CD14-positive monocyte (primary cell): ENCODE data around the gene XRCC4. TPM values are rescaled to one million over a fixed set of nuclear protein-coding genes. Genes with fewer than 3 reads are reported as not detected.

Experiments
- DNase-seq, 3 donors: peaks; one replicate each; pipeline ENCODE4 v3.0.0-alpha.2; 2011 to 2022
- H2AFZ ChIP-seq: 2 replicates; pipeline ENCODE4 v1.6.0; 2012; ENCODE audit warnings: mild to moderate bottlenecking, low read depth, low read length, inconsistent platforms; ENCODE audit not compliant: insufficient read depth, poor library complexity, severe bottlenecking
- H3K27ac ChIP-seq, 2 donors: 1 replicate in 1 of 2; 2 replicates in 1 of 2; pipeline ENCODE4 v1.5.1; 2012 to 2013; ENCODE audit warnings: low read length in 2 of 2, control low read depth in 1 of 2, inconsistent platforms in 1 of 2, low read depth in 1 of 2, mild to moderate bottlenecking in 1 of 2
- H3K27me3 ChIP-seq, 2 donors: one replicate each; pipeline versions ENCODE4 v1.6.0 to v1.6.1; 2011 to 2013; ENCODE audit warnings: low read length in 2 of 2; ENCODE audit not compliant: control insufficient read depth in 2 of 2, insufficient read depth in 2 of 2
- H3K36me3 ChIP-seq, 2 donors: replicated peaks in 1 of 2; 1 replicate in 1 of 2; 2 replicates in 1 of 2; pipeline versions ENCODE4 v1.5.1 to v1.6.1; 2012 to 2013; ENCODE audit warnings: low read length in 2 of 2, control low read depth in 1 of 2, inconsistent platforms in 1 of 2, mild to moderate bottlenecking in 1 of 2; ENCODE audit not compliant: insufficient read depth in 2 of 2, control insufficient read depth in 1 of 2
- H3K4me1 ChIP-seq, 2 donors: 1 replicate in 1 of 2; 2 replicates in 1 of 2; pipeline versions ENCODE4 v1.5.1 to v1.6.1; 2012 to 2013; ENCODE audit warnings: low read length in 2 of 2, control low read depth in 1 of 2, inconsistent platforms in 1 of 2, mild to moderate bottlenecking in 1 of 2, moderate library complexity in 1 of 2; ENCODE audit not compliant: insufficient read depth in 2 of 2, control insufficient read depth in 1 of 2
- H3K4me2 ChIP-seq: replicated peaks from 2 replicates; pipeline ENCODE3; 2012; ENCODE audit warnings: low read length, moderate library complexity, mild to moderate bottlenecking; ENCODE audit not compliant: poor library complexity, severe bottlenecking; ENCODE audit errors: extremely low read depth
- H3K4me3 ChIP-seq, 3 experiments: fragments of 200-600 bp in 1 of 3; sonication (generic) in 1 of 3; replicated peaks in 1 of 3; 1 replicate in 2 of 3; 2 replicates in 1 of 3; pipeline ENCODE4 v1.5.1; 2011 to 2013; ENCODE audit warnings: low read length in 3 of 3, mild to moderate bottlenecking in 3 of 3, control low read depth in 2 of 3, low read depth in 2 of 3, inconsistent platforms in 1 of 3, moderate library complexity in 1 of 3
- H3K79me2 ChIP-seq: 2 replicates; pipeline ENCODE4 v1.6.0; 2012; ENCODE audit warnings: mild to moderate bottlenecking, control low read depth, inconsistent platforms, low read length, moderate library complexity; ENCODE audit not compliant: insufficient read depth
- H3K9ac ChIP-seq: 2 replicates; pipeline ENCODE4 v1.6.0; 2017; ENCODE audit warnings: low read length, mild to moderate bottlenecking; ENCODE audit not compliant: insufficient read depth, poor library complexity, severe bottlenecking
- H3K9me3 ChIP-seq, 2 donors: replicated peaks in 1 of 2; 1 replicate in 1 of 2; 2 replicates in 1 of 2; pipeline versions ENCODE4 v1.5.1 to v1.6.1; 2012 to 2013; ENCODE audit warnings: low read length in 2 of 2, control low read depth in 1 of 2; ENCODE audit not compliant: control insufficient read depth in 1 of 2, insufficient read depth in 1 of 2
- H4K20me1 ChIP-seq: 2 replicates; pipeline ENCODE4 v1.6.0; 2012; ENCODE audit warnings: mild to moderate bottlenecking, low read length, control low read depth, moderate library complexity; ENCODE audit not compliant: insufficient read depth
- H3K27ac Mint-ChIP-seq, 7 donors: one replicate each; pipeline ENCODE4 v1.8.0; 2020; ENCODE audit warnings: mild to moderate bottlenecking in 7 of 7, mixed read lengths in 7 of 7, moderate library complexity in 6 of 7, inconsistent platforms in 2 of 7
- H3K27me3 Mint-ChIP-seq, 3 donors: one replicate each; pipeline ENCODE4 v1.8.0; 2021 to 2022; ENCODE audit warnings: low read depth in 3 of 3, mild to moderate bottlenecking in 3 of 3, mixed read lengths in 3 of 3, moderate library complexity in 3 of 3, inconsistent platforms in 1 of 3
- H3K36me3 Mint-ChIP-seq, 2 donors: one replicate each; pipeline ENCODE4 v1.8.0; 2020; ENCODE audit warnings: mixed read lengths in 2 of 2, inconsistent platforms in 1 of 2, mild to moderate bottlenecking in 1 of 2
- H3K4me1 Mint-ChIP-seq: one replicate; pipeline ENCODE4 v1.8.0; 2020; ENCODE audit warnings: mild to moderate bottlenecking, mixed read lengths
- H3K4me3 Mint-ChIP-seq, 2 donors: one replicate each; pipeline ENCODE4 v1.8.0; 2020; ENCODE audit warnings: mild to moderate bottlenecking in 2 of 2, mixed read lengths in 2 of 2, moderate library complexity in 1 of 2
- H3K9me3 Mint-ChIP-seq, 7 donors: one replicate each; pipeline ENCODE4 v1.8.0; 2020 to 2022; ENCODE audit warnings: mixed read lengths in 7 of 7, mild to moderate bottlenecking in 6 of 7, moderate library complexity in 6 of 7, inconsistent platforms in 2 of 7
- WGBS: methylation state at CpG from one replicate; pipeline ENCODE4 v1.1.5; 2013; ENCODE audit warnings: missing lambda C conversion rate; ENCODE audit not compliant: insufficient coverage; 5-methylcytosine and 5-hydroxymethylcytosine counted together
- intact Hi-C, 2 donors: fragments of 100-400 bp; cut with micrococcal nuclease; formaldehyde crosslinking; loops; one replicate each; pipeline versions ENCODE4 v1.15.0 to v1.15.1; 2023
- polyA plus RNA-seq, 3 donors: library from polyadenylated mRNA; depleted of rRNA in 1 of 3; unstranded in 2 of 3; stranded (reverse) in 1 of 3; fragments of 300-500 nt in 2 of 3; fragments of >200 nt in 1 of 3; fragmentation: Illumina TruSeq in 2 of 3; gene quantifications; 1 replicate in 2 of 3; 2 replicates in 1 of 3; pipeline ENCODE4 v1.2.3, GENCODE V29; 2012 to 2021
- TF ChIP-seq, protein P1 (sequence below): fragments of 200-600 bp; IDR thresholded peaks from one replicate; pipeline ENCODE4 v1.8.0; 2022; ENCODE audit warnings: antibody characterized with exemption, mild to moderate bottlenecking

XRCC4 gene
- polyA plus RNA-seq, 3 donors: 4.0 to 21.8 (median 16.3) TPM

DNA sequence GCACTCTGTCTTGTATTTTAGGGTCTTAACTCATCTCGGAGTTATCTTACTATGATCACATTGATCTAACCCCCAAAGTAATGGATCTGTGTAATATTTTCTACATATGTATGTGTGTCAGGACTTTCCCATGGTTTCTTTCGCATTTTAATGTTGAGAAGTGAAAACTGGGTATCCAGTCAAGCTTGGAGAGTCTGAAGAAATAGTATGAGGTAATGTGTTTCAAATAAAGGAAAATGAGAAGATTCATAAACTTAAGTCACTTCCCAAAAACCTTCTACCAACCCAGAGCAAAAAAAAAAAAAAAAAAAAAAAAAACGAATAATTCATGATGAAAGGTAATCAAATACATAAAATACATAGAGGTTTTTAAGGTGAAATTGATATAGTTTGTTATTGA lies 206.4 kb downstream of the XRCC4 start:
- no peaks in the 10 kb centered on the region for H3K36me3 ChIP-seq
- TF ChIP-seq, protein P1, sequence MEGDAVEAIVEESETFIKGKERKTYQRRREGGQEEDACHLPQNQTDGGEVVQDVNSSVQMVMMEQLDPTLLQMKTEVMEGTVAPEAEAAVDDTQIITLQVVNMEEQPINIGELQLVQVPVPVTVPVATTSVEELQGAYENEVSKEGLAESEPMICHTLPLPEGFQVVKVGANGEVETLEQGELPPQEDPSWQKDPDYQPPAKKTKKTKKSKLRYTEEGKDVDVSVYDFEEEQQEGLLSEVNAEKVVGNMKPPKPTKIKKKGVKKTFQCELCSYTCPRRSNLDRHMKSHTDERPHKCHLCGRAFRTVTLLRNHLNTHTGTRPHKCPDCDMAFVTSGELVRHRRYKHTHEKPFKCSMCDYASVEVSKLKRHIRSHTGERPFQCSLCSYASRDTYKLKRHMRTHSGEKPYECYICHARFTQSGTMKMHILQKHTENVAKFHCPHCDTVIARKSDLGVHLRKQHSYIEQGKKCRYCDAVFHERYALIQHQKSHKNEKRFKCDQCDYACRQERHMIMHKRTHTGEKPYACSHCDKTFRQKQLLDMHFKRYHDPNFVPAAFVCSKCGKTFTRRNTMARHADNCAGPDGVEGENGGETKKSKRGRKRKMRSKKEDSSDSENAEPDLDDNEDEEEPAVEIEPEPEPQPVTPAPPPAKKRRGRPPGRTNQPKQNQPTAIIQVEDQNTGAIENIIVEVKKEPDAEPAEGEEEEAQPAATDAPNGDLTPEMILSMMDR: no peak
- H3K27me3 Mint-ChIP-seq: no peaks in the 10 kb centered on the region
- intact Hi-C loops: no loop called here
- peaks cover 6 to 19% of the 10 kb centered on the region in 2 donors for H3K36me3 Mint-ChIP-seq
- H3K27ac Mint-ChIP-seq: peak overlapping the region in 5 of 7 donors; percentile 11 to 63 (median 60)
- H3K4me1 ChIP-seq: peaks cover 3 to 7% of the 10 kb centered on the region in 2 donors
- H3K9ac ChIP-seq: no peak overlapping the region
- no peak overlapping the region for H3K27ac ChIP-seq
- peaks cover 0 to 12% (median 11%) of the 10 kb centered on the region in 7 donors for H3K9me3 Mint-ChIP-seq
- no peak for DNase-seq
- H3K4me1 Mint-ChIP-seq: peaks cover 7% of the 10 kb centered on the region
- no peak overlapping the region for H3K4me2 ChIP-seq
- no peaks in the 10 kb centered on the region for H4K20me1 ChIP-seq
- no CpG with 5 or more reads among the region's 3 CpGs for WGBS
- H3K79me2 ChIP-seq: no peaks in the 10 kb centered on the region
- no peak overlapping the region for H3K4me3 Mint-ChIP-seq
- peaks cover 0 to under 1% of the 10 kb centered on the region in 2 donors for H3K9me3 ChIP-seq
- H3K4me3 ChIP-seq: no peak overlapping the region
- H2AFZ ChIP-seq: no peak overlapping the region
- H3K27me3 ChIP-seq: no peaks in the 10 kb centered on the region

DNA sequence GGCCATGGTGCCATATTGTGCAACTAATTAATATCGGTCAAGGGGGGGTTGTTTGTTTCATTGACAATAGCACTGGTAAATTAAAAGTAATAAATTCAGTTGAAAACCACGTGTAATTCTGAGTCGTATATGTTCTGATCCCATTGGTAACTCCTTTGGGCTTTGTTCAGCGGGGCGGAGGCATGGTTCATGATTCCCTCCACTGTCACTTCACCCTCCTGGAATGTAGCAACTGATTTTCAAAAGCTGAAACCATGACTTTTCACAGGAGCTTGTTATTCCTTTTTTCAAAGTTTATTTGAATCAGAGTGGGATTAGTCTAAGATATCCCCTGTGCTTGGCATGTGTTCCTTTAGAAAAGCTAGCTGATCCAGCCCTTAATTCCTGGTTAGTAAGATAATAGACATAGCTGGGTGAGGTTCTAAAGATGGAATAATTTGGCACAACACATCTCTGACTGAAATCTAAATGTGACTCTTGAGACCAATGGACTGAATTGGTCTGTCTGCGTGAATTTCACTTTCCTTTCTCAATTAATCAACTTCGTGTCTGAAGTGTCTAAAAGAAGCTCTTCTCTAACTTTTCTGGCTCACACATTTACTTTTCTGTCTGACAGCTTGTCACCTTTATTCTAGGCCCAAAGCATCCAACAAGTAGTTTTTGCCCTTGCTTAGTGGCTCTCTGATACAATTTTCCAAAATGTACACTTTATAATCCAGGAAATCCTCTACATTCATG lies 208.5 kb downstream of the XRCC4 start:
- no peaks in the 10 kb centered on the region for H4K20me1 ChIP-seq
- H2AFZ ChIP-seq: no peak overlapping the region
- H3K27ac ChIP-seq: no peak overlapping the region
- no peak overlapping the region for H3K4me3 Mint-ChIP-seq
- no peak for DNase-seq
- no peaks in the 10 kb centered on the region for H3K27me3 Mint-ChIP-seq
- peaks cover 0 to 13% of the 10 kb centered on the region in 2 donors for H3K9me3 ChIP-seq
- H3K4me1 ChIP-seq: peaks cover 3 to 7% of the 10 kb centered on the region in 2 donors
- H3K36me3 ChIP-seq: no peaks in the 10 kb centered on the region
- no peak overlapping the region for H3K4me3 ChIP-seq
- H3K27me3 ChIP-seq: no peaks in the 10 kb centered on the region
- no peak overlapping the region for H3K27ac Mint-ChIP-seq
- TF ChIP-seq, protein P1: no peak
- H3K9ac ChIP-seq: no peak overlapping the region
- WGBS: 100% methylated on average over 5 of the region's 7 CpGs
- H3K79me2 ChIP-seq: no peaks in the 10 kb centered on the region
- H3K4me1 Mint-ChIP-seq: peaks cover 7% of the 10 kb centered on the region
- H3K9me3 Mint-ChIP-seq: peaks cover 3 to 20% (median 18%) of the 10 kb centered on the region in 7 donors
- H3K36me3 Mint-ChIP-seq: peaks cover 11 to 24% of the 10 kb centered on the region in 2 donors
- no peak overlapping the region for H3K4me2 ChIP-seq
- intact Hi-C loops: no loop called here
